Mammary epithelial cell (primary cell): ENCODE measurements around the gene OR2C1.

Experiments
- CTCF ChIP-seq, 2 donors: IDR thresholded peaks in 1 of 2; conservative IDR thresholded peaks in 1 of 2; 2 replicates each; pipeline ENCODE4 v1.5.1; 2011 to 2012; ENCODE audit warnings: inconsistent platforms in 2 of 2, low read length in 2 of 2, mild to moderate bottlenecking in 2 of 2, control low read depth in 1 of 2, low read depth in 1 of 2; ENCODE audit not compliant: insufficient read depth in 1 of 2; ENCODE audit errors: extremely low read depth in 1 of 2
- EZH2 ChIP-seq: IDR thresholded peaks from 2 replicates; pipeline ENCODE4 v1.6.1; 2012; ENCODE audit warnings: low read length, inconsistent platforms, borderline replicate concordance

GRCh38 chr16:3306078-3306477, 49.6 kb upstream of the OR2C1 start:
- no peak for TF ChIP-seq CTCF (conservative IDR thresholded peaks at IDR 0.05 in 1 of 2, IDR thresholded peaks at IDR 0.05 in 1 of 2; ENCODE audit: extremely low read depth in 1 of 2, insufficient read depth in 1 of 2, low read depth in 1 of 2, low read length in 2 of 2)
- no peak for TF ChIP-seq EZH2
